K562 (cell line): Measurements from ENCODE around the gene SH3BP5L. TPM values are rescaled to one million over a fixed set of nuclear protein-coding genes. Genes with fewer than 3 reads are reported as not detected.

Source experiments
- FOXP4 ChIP-seq: sonication (generic); formaldehyde crosslinking; IDR thresholded peaks from 2 replicates; pipeline ENCODE4 v1.8.0; 2022; ENCODE audit warnings: mild to moderate bottlenecking, missing genetic modification reagents, borderline replicate concordance
- GTF2F1 ChIP-seq: IDR thresholded peaks from 2 replicates; pipeline ENCODE4 v1.6.1; 2011; ENCODE audit warnings: low read depth, low read length, improper control_type of control experiment
- NRF1 ChIP-seq, 2 experiments: fragments of 450-650 bp; IDR thresholded peaks in 1 of 2; conservative IDR thresholded peaks in 1 of 2; 2 replicates each; pipeline ENCODE4 v1.6.1; 2014; ENCODE audit warnings: mild to moderate bottlenecking in 2 of 2
- POLR2G ChIP-seq: fragments of 200-400 bp; formaldehyde crosslinking; IDR thresholded peaks from 2 replicates; pipeline ENCODE4 v1.6.1; 2017; ENCODE audit warnings: low read depth, mild to moderate bottlenecking, antibody characterized with exemption, low read length, moderate library complexity
- SIRT6 ChIP-seq: IDR thresholded peaks from one replicate; pipeline ENCODE4 v1.6.1; 2012; ENCODE audit warnings: low read depth, mild to moderate bottlenecking, control low read depth, inconsistent platforms, low read length, moderate library complexity
- SRF ChIP-seq, 2 experiments: fragments of 250-450, 450-650 bp in 1 of 2; sonication (Bioruptor Pico) in 1 of 2; sonication (generic) in 1 of 2; formaldehyde crosslinking; IDR thresholded peaks; 2 replicates each; pipeline versions ENCODE4 v1.5.0 to v1.5.1; 2020 to 2022; ENCODE audit warnings: mild to moderate bottlenecking in 1 of 2, missing genetic modification reagents in 1 of 2
- SRSF3 ChIP-seq: fragments of 200-400 bp; formaldehyde crosslinking; IDR thresholded peaks from 2 replicates; pipeline ENCODE4 v1.6.1; 2016; ENCODE audit warnings: mild to moderate bottlenecking, low read length, moderate library complexity; ENCODE audit not compliant: insufficient read depth
- TBL1XR1 ChIP-seq, 2 experiments: IDR thresholded peaks; 2 replicates each; pipeline ENCODE4 v1.6.1; 2012; ENCODE audit warnings: improper control_type of control experiment in 2 of 2, low read length in 2 of 2, mild to moderate bottlenecking in 1 of 2
- ZBTB11 ChIP-seq, 3 experiments: fragments of 200-800 bp in 1 of 3; fragments of 250-450 bp in 1 of 3; fragments of 450-650 bp in 1 of 3; sonication (Bioruptor Pico) in 1 of 3; sonication (Bioruptor generic) in 1 of 3; formaldehyde crosslinking in 1 of 3; IDR thresholded peaks; 2 replicates each; pipeline versions ENCODE4 v1.6.1 to v1.8.0; 2016 to 2022; ENCODE audit warnings: mild to moderate bottlenecking in 2 of 3, missing genetic modification characterization in 2 of 3, missing compliant biosample characterization in 1 of 3, moderate library complexity in 1 of 3
- ZNF717 ChIP-seq: fragments of 250-450 bp; sonication (Bioruptor Pico); IDR thresholded peaks from 2 replicates; pipeline ENCODE4 v1.5.0; 2021
- polyA plus RNA-seq, 8 experiments: library from polyadenylated mRNA; depleted of rRNA in 4 of 8; stranded (reverse) in 5 of 8; unstranded in 3 of 8; fragments of >200 nt; fragmentation: Nextera tagmentation in 2 of 8; fragmentation: Illumina TruSeq in 1 of 8; extraction: Ambion mirVana in 2 of 8; extraction: Trizol in 1 of 8; gene quantifications; 2 replicates each; pipeline versions ENCODE4 v1.2.1 to v1.2.3, GENCODE V29; 2011 to 2014; ENCODE audit warnings: inconsistent platforms in 1 of 8, missing spikeins in 1 of 8
- total RNA-seq, 7 experiments: library from RNA; depleted of rRNA in 6 of 7; stranded (reverse); fragments of >200 nt in 6 of 7; fragmentation: Illumina TruSeq in 2 of 7; extraction: Trizol in 2 of 7; gene quantifications; 2 replicates each; pipeline versions ENCODE4 v1.2.1 to v1.2.3, GENCODE V29; 2011 to 2021; ENCODE audit warnings: low replicate concordance in 1 of 7
- TF ChIP-seq, protein P1 (sequence below): IDR thresholded peaks from 2 replicates; pipeline ENCODE4 v1.6.1; 2016; ENCODE audit warnings: missing genetic modification characterization, missing compliant biosample characterization
- TF ChIP-seq, protein P2 (sequence below): sonication (generic); formaldehyde crosslinking; IDR thresholded peaks from 2 replicates; pipeline ENCODE4 v1.8.1; 2023; ENCODE audit warnings: mild to moderate bottlenecking, missing genetic modification reagents, moderate library complexity

SH3BP5L gene
- total and polyA plus RNA-seq, 9 of the 15 experiments (the other 6 are each of a cell fraction or from before 2014, with no cell fraction given), result 1.9 to 26.5 (median 15.8) TPM

GRCh38 chr1:248837781-248838356, 12.2 kb upstream of the SH3BP5L start, which contains the start of gene ZNF672 (continued):
- TF ChIP-seq, protein P1, sequence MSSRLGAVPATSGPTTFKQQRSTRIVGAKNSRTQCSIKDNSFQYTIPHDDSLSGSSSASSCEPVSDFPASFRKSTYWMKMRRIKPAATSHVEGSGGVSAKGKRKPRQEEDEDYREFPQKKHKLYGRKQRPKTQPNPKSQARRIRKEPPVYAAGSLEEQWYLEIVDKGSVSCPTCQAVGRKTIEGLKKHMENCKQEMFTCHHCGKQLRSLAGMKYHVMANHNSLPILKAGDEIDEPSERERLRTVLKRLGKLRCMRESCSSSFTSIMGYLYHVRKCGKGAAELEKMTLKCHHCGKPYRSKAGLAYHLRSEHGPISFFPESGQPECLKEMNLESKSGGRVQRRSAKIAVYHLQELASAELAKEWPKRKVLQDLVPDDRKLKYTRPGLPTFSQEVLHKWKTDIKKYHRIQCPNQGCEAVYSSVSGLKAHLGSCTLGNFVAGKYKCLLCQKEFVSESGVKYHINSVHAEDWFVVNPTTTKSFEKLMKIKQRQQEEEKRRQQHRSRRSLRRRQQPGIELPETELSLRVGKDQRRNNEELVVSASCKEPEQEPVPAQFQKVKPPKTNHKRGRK (tag), result no peak
- TF ChIP-seq ZNF717, result 0 out of 2 replicates have a peak, but pooled peaks have one; percentile 40
- no peak for TF ChIP-seq POLR2G
- peak; percentile 85 to 87 for TF ChIP-seq NRF1 (conservative IDR thresholded peaks at IDR 0.05 in 1 of 2, IDR thresholded peaks at IDR 0.05 in 1 of 2)
- TF ChIP-seq FOXP4 (CRISPR knock-in tag), result no peak
- peak; percentile 68; the same call in 1 of the 2 replicates for TF ChIP-seq GTF2F1
- TF ChIP-seq TBL1XR1 (IDR thresholded peaks at IDR 0.05; ENCODE audit: low read length in 2 of 2), result peak in 1 of 2 experiments; percentile 35; a peak in 2 of 4 replicates
- TF ChIP-seq SIRT6, result no peak
- TF ChIP-seq SRSF3, result no peak
- TF ChIP-seq ZBTB11 (CRISPR knock-in tag; IDR thresholded peaks at IDR 0.05), result peak in 1 of 3 experiments; percentile 86; a peak in 2 of 6 replicates
- TF ChIP-seq, protein P2, sequence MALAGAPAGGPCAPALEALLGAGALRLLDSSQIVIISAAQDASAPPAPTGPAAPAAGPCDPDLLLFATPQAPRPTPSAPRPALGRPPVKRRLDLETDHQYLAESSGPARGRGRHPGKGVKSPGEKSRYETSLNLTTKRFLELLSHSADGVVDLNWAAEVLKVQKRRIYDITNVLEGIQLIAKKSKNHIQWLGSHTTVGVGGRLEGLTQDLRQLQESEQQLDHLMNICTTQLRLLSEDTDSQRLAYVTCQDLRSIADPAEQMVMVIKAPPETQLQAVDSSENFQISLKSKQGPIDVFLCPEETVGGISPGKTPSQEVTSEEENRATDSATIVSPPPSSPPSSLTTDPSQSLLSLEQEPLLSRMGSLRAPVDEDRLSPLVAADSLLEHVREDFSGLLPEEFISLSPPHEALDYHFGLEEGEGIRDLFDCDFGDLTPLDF (CRISPR knock-in tag), result peak; percentile 84
- TF ChIP-seq SRF (CRISPR knock-in tag; IDR thresholded peaks at IDR 0.05), result peak in 1 of 2 experiments; percentile 58; a peak in 2 of 4 replicates
